Spinal cord (tissue), 10 donors: ENCODE results near the gene STON2. TPM values are rescaled to one million over a fixed set of nuclear protein-coding genes. Genes with fewer than 3 reads are reported as not detected.

Experiments used
- DNase-seq, 6 donors: peaks; one replicate each; pipeline versions ENCODE4 v3.0.0 to v3.0.0-alpha.2; 2013 to 2015; ENCODE audit warnings: low spot score in 6 of 6, low read depth in 4 of 6
- H3K27ac ChIP-seq: one replicate; pipeline ENCODE4 v1.5.1; 2013; ENCODE audit warnings: low read depth, low read length, control low read depth
- H3K27me3 ChIP-seq: one replicate; pipeline ENCODE4 v1.6.1; 2013; ENCODE audit warnings: low read length; ENCODE audit not compliant: control insufficient read depth, insufficient read depth
- H3K36me3 ChIP-seq: one replicate; pipeline ENCODE4 v1.6.1; 2013; ENCODE audit warnings: low read length; ENCODE audit not compliant: control insufficient read depth, insufficient read depth
- H3K4me1 ChIP-seq: one replicate; pipeline ENCODE4 v1.6.1; 2013; ENCODE audit warnings: low read length; ENCODE audit not compliant: control insufficient read depth, insufficient read depth
- H3K4me3 ChIP-seq: one replicate; pipeline ENCODE4 v1.5.1; 2013; ENCODE audit warnings: low read depth, low read length, control low read depth
- H3K9me3 ChIP-seq: one replicate; pipeline ENCODE4 v1.6.1; 2013; ENCODE audit warnings: low read length; ENCODE audit not compliant: control insufficient read depth, insufficient read depth
- WGBS: methylation state at CpG from one replicate; pipeline ENCODE4 v1.1.5; 2013; ENCODE audit warnings: missing lambda C conversion rate; ENCODE audit not compliant: insufficient coverage; 5-methylcytosine and 5-hydroxymethylcytosine counted together
- polyA plus RNA-seq, 2 donors: library from polyadenylated mRNA; unstranded; fragments of 120-200 nt; gene quantifications; one replicate each; pipeline ENCODE4 v1.2.1, GENCODE V29; 2013; ENCODE audit not compliant: insufficient read length in 2 of 2
- total RNA-seq, 2 donors: library from RNA; depleted of rRNA in 1 of 2; stranded (reverse); fragments of 120-200 nt in 1 of 2; fragments of >200 nt in 1 of 2; gene quantifications; one replicate each; pipeline versions ENCODE4 v1.2.3 to v1.2.4, GENCODE V29; 2013 to 2014
- donor health status: healthy.

The STON2 gene
- total and polyA plus RNA-seq, 4 donors = 21.8 to 81.9 (median 50.2) TPM

DNA sequence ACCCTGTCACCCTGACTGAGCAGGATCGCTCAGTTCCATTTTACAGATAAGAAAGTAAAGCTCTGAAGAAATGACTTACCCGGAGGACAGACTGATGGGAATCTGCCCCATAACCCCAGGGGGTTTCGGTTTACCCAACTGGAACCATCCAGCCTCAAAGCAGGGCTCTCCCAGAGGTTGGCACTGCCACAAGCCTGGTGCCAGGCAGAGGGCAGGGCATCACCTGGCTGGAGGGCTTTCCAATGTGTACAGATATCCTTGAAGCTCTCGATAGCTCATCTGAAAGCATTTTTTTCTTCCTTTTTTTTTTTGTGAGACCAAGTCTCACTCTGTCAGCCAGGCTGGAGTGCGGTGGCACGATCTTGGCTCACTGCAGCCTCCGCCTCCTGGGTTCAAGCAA lies 33.2 kb downstream of the STON2 start:
- Histone ChIP-seq H3K4me1 (peaks cover 17% of the 10 kb centered on the region), H3K4me3 (no peak overlapping the region), H3K27me3 (no peaks in the 10 kb centered on the region), H3K27ac (no peak overlapping the region), H3K36me3 (peaks cover 3% of the 10 kb centered on the region), H3K9me3 (no peaks in the 10 kb centered on the region)
- DNase-seq = no peak
- 90% methylated on average over 7 of the region's 7 CpGs for WGBS

DNA sequence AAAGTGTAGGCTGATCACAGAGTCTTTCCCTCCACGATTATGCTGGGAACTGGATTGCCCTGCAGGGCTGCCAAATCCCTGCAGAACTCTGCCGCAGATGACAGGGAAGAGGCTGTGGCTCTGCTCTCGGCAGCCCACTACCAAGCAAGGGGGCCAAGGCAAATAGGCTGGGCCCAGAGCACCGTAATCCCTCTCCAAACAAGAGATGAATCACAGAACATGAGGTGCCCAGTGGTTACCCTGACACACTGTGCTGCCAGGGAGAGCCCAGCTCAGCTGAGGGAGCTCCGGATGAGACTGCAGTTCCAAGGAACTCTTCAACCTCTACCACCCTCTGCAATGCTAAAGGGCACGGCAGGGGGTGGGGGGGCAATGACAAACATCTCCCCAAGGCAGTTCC lies 33.9 kb downstream of the STON2 start:
- no peaks in the 10 kb centered on the region for H3K27me3 ChIP-seq
- H3K4me1 ChIP-seq = peaks cover 17% of the 10 kb centered on the region
- WGBS = 9% methylated on average over 5 of the region's 6 CpGs
- peak in 2 of 6 donors; percentile 47 to 57 for DNase-seq
- no peak overlapping the region for H3K4me3 ChIP-seq
- H3K9me3 ChIP-seq = no peaks in the 10 kb centered on the region
- peaks cover 3% of the 10 kb centered on the region for H3K36me3 ChIP-seq
- H3K27ac ChIP-seq = peak overlapping the region; percentile 51

DNA sequence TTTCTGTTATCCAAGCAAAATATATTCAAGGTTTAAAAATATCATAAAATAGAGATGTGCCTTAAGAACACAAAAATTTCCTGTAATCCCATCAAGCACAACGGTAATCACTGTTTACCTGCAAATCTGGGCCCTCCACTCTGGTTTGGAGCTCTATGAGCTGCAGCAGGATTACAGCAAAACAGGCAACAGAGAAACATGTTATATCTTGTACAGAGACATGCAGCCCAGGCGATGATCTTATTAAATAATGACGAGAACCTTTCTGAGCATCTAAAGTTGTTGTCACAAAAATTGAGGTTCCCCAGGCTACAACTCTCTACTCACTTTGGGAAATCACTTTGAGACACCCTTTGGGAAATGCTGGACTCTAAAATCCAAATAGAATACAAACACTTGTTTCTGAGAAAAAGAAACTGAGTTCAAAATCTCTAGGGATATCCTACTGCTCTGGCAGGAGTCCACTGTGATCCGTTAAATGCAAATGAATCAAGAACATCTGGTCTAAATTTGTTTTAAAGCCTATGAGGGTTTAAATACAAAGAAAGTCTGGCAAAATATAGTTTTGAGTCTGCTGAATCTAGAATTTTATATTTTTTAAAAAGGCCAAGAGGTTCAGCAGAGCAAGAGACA lies 36.3 kb downstream of the STON2 start:
- Histone ChIP-seq H3K36me3 (peaks cover 2% of the 10 kb centered on the region), H3K4me1 (peaks cover 16% of the 10 kb centered on the region), H3K27ac (peak overlapping the region; percentile 42), H3K4me3 (no peak overlapping the region), H3K9me3 (no peaks in the 10 kb centered on the region), H3K27me3 (no peaks in the 10 kb centered on the region)
- DNase-seq = peak in 2 of 6 donors; percentile 59 to 64
- WGBS = 46% methylated on average over 3 of the region's 4 CpGs

DNA sequence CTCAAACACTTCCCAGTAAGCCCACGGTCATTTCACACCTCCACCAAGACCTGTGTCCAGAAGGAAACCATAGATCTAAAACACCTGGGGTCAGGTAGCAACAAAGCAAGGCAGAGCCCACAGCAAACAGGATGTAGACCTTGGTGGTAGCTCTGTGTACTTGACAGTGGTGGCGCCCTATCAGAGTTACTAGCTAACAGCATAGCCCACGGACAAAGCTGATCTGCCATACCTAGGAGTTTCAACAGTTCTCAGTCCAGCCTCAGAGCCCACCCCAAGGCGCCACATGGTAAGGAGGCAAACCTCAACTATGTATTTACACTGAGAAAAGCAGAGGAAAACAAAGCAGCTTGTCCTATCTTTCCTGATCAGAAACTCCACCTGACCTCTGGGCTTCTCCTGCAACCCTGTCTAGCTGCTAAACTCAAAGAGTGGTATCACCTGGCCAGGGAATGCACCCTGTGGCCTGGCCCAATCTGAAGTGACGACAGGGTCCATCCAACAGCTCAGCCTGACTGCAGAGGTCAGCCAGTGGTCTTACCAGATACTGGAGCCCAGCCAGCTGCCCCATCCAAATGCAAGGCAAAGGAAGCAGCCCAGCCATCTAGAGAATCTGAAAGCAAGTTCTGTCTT lies 46.3 kb downstream of the STON2 start:
- Histone ChIP-seq H3K4me3 (no peak overlapping the region), H3K27me3 (no peaks in the 10 kb centered on the region), H3K4me1 (no peaks in the 10 kb centered on the region), H3K9me3 (peaks cover 1% of the 10 kb centered on the region), H3K36me3 (no peaks in the 10 kb centered on the region), H3K27ac (no peak overlapping the region)
- DNase-seq = no peak
- WGBS = 94% methylated on average over 4 of the region's 5 CpGs

DNA sequence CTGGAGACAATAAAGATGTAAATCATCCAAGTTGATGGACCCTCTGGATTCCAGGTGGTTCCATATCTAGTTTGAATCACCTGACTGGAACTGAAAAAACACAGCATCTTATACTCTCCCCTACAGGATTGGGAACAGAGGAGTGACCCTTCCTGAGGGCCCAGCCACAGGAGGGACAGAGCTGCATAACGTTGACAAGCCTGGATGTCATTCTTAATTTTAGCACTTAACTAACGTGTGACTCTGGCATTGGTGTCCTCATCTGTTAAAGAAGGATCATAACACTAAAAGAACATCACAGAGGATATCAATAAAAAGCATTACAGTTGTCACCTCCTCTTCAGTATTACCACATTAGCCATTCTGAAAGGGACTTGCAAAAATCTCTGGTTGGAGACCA lies 47.7 kb downstream of the STON2 start:
- no peaks in the 10 kb centered on the region for H3K27me3 ChIP-seq
- no peak for DNase-seq
- WGBS = 14% methylated on average over 1 of the region's 2 CpGs
- no peaks in the 10 kb centered on the region for H3K4me1 ChIP-seq
- H3K27ac ChIP-seq = no peak overlapping the region
- no peak overlapping the region for H3K4me3 ChIP-seq
- no peaks in the 10 kb centered on the region for H3K36me3 ChIP-seq
- H3K9me3 ChIP-seq = peaks cover 1% of the 10 kb centered on the region

DNA sequence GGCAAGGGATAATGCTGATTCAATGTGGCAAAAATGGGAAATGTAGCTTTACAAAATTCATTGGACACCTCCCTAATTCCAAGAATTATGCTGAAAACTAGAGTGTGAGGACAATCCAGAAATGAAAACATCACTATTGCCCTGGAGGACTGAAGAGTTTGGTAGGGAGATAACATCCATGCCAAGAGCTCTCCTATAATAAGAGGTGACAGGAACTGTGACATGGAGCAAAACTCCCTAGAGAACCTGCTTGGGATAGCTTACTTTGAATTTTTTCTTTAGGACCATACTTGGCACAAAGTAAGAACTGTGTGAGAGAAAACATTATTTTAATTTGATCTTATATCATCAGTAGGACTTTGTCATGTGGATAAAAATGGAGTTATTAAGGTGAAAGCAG lies 48.9 kb downstream of the STON2 start:
- Histone ChIP-seq H3K27me3 (no peaks in the 10 kb centered on the region), H3K27ac (no peak overlapping the region), H3K36me3 (no peaks in the 10 kb centered on the region), H3K4me3 (no peak overlapping the region), H3K4me1 (no peaks in the 10 kb centered on the region), H3K9me3 (peaks cover 1% of the 10 kb centered on the region)
- no peak for DNase-seq

DNA sequence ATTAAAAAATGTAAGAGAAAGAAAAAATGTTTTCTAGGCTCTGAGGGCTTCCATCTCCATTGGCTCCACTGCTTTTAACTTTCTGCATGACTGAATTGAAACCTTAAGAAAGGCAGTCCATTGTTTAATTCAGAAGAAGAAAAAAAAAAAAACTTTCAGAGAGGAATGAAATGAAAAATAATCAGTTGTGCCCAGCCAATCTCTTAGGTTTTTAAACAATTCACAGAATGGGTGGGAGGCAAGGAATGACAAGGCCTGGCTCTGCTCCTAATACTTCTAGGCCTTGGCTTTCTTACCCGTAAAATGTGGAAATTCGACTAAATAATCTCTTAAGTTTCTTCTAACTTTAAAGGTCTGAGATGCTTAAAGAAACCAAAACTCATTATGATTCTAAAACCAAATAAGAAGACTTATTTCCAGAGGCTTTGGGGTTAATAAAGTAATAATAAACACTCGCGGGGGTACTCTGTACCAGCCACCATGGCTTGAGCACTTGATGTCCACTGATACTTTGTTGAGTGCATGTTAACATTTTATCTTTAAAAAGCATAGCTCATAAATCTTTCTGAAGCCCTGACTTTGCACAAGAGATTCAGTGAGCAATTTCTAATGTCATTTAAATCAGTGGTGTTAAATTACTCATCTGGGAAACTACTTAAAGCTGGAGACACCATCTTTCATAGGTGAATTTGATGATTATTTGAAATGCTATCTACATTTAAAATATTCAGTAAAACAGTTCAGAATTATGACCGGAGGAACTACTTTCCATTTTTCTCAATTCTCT lies 49.6 kb downstream of the STON2 start:
- H3K9me3 ChIP-seq = peaks cover 1% of the 10 kb centered on the region
- WGBS = no CpG with 5 or more reads among the region's 5 CpGs
- no peaks in the 10 kb centered on the region for H3K27me3 ChIP-seq
- no peak for DNase-seq
- no peaks in the 10 kb centered on the region for H3K4me1 ChIP-seq
- no peaks in the 10 kb centered on the region for H3K36me3 ChIP-seq
- no peak overlapping the region for H3K4me3 ChIP-seq
- H3K27ac ChIP-seq = no peak overlapping the region

DNA sequence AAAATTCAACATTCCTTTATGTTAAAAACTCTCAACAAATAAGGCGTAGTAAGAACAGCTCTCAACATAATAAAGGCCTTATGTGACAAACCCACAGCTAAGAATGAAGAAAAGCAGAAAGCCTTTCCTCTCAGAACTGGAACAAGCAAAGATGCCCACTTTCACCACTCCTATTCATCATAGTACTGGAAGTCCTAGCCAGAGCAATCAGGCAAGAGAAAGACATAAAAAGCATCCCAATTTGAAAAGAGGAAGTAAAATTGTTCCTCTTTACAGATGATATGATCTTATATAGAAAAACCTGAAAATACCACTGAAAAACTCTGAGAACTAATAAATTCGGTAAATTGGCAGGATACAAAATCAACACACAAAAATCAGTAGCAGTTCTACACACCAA lies 52.1 kb downstream of the STON2 start:
- no CpG with 5 or more reads among the region's 2 CpGs for WGBS
- no peak overlapping the region for H3K4me3 ChIP-seq
- H3K27me3 ChIP-seq = no peaks in the 10 kb centered on the region
- no peaks in the 10 kb centered on the region for H3K9me3 ChIP-seq
- H3K4me1 ChIP-seq = peaks cover 3% of the 10 kb centered on the region
- H3K36me3 ChIP-seq = no peaks in the 10 kb centered on the region
- DNase-seq = no peak
- no peak overlapping the region for H3K27ac ChIP-seq

DNA sequence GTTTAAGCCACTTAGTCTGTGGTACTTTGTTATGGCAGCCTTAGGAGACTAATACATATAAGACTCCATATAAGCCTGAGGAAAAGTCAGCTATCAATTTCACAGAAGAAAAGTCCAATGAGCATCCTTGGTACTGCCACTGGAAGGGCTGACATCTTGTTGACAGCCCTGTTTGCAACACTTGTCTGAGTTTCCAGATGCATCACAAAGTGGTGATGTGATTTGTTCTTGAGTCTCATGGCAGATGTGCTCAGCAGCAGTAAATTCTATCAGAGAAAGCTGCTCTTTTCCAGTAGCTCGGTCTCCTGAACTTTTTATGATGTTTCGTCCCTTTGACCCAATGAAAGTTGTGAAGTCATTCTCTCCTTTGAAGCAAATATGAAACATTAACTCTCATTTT lies 54.3 kb downstream of the STON2 start:
- H3K27me3 ChIP-seq = no peaks in the 10 kb centered on the region

More for the DNA sequence above, 54.3 kb downstream of the STON2 start:
- no peak for DNase-seq
- no CpG with 5 or more reads among the region's 2 CpGs for WGBS
- Histone ChIP-seq H3K4me1 (peaks cover 10% of the 10 kb centered on the region), H3K4me3 (no peak overlapping the region), H3K9me3 (no peaks in the 10 kb centered on the region), H3K36me3 (no peaks in the 10 kb centered on the region), H3K27ac (no peak overlapping the region)
